Measurements from ENCODE around the gene MYO15A.

GRCh38 chr17:18138065-18138749 is 29.7 kb downstream of the MYO15A start:
- TF ChIP-seq, protein P1, sequence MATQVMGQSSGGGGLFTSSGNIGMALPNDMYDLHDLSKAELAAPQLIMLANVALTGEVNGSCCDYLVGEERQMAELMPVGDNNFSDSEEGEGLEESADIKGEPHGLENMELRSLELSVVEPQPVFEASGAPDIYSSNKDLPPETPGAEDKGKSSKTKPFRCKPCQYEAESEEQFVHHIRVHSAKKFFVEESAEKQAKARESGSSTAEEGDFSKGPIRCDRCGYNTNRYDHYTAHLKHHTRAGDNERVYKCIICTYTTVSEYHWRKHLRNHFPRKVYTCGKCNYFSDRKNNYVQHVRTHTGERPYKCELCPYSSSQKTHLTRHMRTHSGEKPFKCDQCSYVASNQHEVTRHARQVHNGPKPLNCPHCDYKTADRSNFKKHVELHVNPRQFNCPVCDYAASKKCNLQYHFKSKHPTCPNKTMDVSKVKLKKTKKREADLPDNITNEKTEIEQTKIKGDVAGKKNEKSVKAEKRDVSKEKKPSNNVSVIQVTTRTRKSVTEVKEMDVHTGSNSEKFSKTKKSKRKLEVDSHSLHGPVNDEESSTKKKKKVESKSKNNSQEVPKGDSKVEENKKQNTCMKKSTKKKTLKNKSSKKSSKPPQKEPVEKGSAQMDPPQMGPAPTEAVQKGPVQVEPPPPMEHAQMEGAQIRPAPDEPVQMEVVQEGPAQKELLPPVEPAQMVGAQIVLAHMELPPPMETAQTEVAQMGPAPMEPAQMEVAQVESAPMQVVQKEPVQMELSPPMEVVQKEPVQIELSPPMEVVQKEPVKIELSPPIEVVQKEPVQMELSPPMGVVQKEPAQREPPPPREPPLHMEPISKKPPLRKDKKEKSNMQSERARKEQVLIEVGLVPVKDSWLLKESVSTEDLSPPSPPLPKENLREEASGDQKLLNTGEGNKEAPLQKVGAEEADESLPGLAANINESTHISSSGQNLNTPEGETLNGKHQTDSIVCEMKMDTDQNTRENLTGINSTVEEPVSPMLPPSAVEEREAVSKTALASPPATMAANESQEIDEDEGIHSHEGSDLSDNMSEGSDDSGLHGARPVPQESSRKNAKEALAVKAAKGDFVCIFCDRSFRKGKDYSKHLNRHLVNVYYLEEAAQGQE (IDR thresholded peaks at IDR 0.05; ENCODE audit: insufficient read depth in 1 of 2, low read depth in 2 of 2, low read length in 2 of 2) = no peak
- TF ChIP-seq TAF1 (IDR thresholded peaks at IDR 0.05; ENCODE audit: borderline replicate concordance, insufficient read depth, low read length) = no peak
- TF ChIP-seq POLR2AphosphoS5 (IDR thresholded peaks at IDR 0.05; ENCODE audit: low read depth, low read length) = no peak

All from PFSK-1 (cell line).